NCI-H1694 (cell line): ENCODE data around the gene CDKL5.

Experiments
- DNase-seq: peaks from one replicate; lab custom pipeline; 2025; lab: John Stamatoyannopoulos, UW

The CDKL5 gene

GRCh38 chrX:18698737-18699650 is 273.6 kb downstream of the CDKL5 start:
- no peak for DNase-seq

DNA sequence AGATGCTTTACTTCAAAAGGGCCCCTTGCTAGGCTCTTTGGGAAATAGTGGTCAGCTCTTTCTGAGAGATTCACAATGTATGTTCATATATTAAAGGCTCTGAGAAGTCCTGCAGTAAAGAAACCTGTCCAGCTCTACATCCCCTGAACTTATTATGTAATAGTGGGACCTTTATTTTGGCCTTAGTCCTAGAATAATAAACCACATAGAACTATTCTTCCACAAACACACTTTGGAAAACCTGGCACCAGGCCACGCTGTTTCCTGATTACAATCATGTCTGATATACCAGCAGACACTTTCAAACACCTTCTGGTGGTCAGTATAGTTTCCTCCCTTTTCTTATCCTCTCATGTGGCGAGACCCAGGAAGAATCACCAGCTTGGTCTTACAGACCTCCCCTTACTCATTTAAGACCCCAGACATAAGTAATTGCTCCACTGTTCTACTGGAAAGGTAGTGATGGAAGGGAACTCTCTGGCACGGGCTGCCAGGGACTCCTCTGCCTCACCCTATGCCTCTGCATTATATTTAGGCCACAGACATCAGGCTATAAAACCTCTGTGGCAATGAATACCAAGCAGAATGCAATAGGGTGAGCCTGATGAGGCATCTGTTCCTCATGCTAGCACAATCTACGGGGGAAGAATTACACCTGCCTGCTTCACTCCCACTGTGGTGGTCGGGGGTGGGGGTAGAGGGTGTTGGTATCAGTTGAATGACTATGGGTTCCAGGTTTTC is 276.4 kb downstream of the CDKL5 start:
- no peak for DNase-seq

- no peak for DNase-seq
Measured at GRCh38 chrX:18702362-18703195, 277.2 kb downstream of the CDKL5 start.
